NCI-H2107 treated with DMSO at 0.1 percent for 48 hours (cell line): ENCODE measurements around the gene GRK5.

Experiments
- DNase-seq: peaks from one replicate; lab custom pipeline; 2025; ENCODE audit not compliant: unreplicated experiment; lab: John Stamatoyannopoulos, UW

Gene GRK5

DNA sequence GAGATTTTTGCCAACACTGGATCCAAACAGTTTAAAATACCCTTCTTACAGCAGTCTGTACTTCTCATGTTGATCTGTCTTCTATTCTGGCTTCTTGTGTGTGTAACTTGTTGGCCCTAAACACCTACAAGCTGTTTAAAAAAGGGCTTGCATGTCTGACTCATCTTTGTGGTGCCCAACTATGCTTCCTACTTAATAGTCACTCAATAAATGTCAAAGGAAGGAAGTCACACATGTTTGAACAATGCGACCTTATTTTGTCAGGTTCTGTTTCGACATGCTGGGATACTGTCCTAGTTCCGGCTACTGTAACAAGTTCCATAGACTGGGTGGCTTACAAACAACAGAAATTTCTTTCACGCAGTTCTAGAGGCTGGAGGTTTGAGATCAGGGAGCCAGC lies 9.4 kb upstream of the GRK5 start:
- no peak for DNase-seq

- DNase-seq, result no peak
Measured at GRCh38 chr10:119198438-119198837, 8.9 kb upstream of the GRK5 start.

DNA sequence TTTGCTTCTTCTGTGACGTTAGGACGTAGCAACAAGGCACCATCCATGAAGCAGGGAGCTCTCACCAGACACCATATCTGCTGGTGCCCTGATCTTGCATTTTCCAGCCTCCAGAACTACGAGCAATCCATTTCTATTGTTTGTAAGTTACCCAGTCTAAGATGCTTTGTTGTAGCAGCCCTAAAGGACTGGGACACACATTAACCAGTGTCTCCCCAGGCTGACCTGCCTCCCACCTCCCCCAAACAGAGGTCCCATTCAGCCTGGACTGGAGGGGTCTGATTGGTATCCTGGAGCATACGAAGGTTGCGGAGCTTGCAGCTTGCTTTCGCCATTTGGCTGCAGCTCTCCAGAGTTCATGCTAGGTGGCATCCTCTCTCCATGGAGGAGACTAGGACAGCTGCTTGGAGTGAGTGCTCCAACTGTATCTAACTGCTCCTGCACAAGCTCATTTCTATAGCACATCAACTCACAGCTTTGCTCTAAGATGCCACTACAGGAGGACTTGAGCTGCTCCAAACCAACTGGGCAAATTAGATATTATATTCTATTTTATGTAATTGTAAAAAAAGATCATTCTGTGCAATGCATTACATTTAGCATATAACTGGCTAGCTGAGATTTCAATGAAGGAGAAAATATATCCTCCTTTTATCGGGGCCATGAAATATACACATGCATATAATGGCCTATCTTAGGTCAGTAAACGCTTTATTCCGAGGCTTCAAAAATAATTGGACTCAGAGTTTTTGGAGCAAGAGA lies 8.0 kb upstream of the GRK5 start:
- no peak for DNase-seq

DNA sequence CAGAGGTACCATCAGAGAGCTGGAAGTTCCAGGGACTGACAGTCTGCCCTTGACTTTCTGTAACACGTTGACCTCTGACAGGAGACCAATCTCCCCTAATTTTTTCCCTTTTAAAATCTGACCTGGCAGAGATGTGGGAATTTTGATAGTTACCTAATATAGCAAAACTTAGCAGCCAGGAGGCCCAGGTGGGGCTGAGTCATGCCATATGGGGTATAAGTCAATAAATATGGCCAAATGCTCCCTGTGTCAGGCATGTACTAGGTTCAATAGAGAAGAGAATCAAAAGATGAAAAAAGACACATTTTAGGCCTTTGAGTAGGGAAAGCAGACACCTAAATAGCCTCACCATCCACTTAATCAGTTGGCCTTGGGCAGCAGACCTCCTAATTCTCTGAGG lies 6.1 kb upstream of the GRK5 start:
- no peak for DNase-seq

- no peak for DNase-seq
Measured at GRCh38 chr10:119203006-119203405, 4.4 kb upstream of the GRK5 start.

DNA sequence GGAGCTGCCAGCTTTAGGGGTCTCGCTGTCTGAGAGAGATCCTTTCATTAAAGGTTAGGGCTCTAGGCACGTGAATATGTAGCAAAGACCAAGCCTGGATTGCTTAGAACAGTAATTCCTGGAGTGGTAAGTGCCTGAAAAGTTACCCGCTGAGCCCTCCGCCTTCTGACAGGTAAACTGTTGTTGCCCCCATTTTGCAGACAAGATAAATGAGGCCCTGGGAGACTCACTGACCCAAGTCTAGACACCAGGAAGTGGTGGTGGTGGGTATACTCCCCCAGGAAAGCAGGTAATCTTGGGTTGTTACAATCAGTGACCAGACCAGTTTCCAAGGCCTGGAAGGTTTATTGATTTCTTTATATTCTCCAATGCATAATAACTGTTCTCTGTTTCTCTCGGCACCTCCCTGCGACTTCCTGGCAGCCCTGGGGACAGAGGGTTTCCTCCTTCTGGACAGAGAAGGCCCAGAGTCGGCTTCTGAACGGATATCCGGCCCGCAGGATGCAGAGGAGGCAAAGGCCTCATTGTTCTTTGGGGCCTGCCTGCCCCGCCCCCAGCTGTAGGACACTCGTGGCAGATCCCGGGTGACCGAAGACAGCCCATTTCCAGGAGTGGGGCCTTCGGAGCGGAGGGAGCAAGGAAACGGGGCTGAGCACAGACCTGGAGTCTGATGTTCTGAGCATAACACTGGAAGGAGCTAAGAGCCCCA lies 1.3 kb upstream of the GRK5 start:
- DNase-seq, result no peak

GRCh38 chr10:119206603-119207365 lies 587 bp upstream of the GRK5 start:
- DNase-seq, result no peak

DNA sequence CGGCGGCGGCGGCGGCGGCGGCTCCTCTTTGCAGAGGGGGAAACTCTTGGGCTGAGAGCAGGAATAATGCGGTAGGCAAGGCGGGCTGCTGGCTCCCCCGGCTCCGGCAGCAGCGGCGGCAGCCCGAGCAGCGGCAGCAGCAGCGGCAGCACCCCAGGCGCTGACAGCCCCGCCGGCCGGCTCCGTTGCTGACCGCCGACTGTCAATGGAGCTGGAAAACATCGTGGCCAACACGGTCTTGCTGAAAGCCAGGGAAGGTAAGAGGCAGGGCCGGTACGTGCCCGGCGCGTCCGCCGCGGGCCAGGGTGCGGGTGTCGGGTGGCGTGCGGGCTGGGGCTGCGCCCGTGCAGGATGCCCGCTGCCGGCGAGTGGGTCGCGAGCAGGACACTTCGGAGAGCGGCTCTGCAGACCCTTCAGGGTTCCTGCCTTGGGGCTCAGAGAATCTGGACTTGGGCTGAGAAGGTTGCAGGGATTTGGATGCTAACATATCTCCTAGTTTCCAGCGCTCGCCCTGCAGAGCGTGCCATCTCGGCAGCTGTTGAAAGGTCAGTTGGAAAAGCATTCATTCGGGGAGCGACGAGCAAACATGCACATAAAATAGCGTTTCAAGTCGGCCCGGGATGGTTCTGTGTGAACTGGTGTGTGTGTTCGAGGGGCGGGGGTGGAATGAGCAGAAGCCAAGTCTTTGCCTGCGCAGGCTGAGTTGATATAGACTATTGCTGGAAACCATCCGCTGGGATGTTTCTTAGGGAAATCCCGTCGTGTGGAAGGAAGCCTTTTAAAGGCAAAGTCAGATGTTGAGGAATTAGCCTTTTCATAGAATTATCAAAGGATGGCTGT lies 562 bp downstream of the GRK5 start:
- DNase-seq, result no peak

DNA sequence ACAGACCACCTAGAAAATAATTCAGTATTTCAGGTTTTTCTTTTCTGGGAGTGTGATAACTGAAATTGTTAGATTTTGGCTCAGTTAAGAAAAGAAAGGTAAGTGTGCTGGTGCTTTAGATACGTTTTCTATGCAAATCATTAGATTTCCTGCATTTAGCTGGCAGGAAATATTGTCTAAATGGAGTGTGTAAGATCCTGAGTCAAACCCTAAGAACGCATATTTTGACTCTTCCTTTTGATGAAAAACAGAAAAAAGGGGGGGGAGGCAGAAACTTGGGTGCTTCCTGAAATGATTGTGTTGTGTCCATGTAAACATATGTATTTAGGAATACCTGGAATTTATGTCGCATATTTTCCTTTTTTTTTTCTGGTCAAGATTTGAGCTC lies 1.2 kb downstream of the GRK5 start:
- DNase-seq, result no peak

DNA sequence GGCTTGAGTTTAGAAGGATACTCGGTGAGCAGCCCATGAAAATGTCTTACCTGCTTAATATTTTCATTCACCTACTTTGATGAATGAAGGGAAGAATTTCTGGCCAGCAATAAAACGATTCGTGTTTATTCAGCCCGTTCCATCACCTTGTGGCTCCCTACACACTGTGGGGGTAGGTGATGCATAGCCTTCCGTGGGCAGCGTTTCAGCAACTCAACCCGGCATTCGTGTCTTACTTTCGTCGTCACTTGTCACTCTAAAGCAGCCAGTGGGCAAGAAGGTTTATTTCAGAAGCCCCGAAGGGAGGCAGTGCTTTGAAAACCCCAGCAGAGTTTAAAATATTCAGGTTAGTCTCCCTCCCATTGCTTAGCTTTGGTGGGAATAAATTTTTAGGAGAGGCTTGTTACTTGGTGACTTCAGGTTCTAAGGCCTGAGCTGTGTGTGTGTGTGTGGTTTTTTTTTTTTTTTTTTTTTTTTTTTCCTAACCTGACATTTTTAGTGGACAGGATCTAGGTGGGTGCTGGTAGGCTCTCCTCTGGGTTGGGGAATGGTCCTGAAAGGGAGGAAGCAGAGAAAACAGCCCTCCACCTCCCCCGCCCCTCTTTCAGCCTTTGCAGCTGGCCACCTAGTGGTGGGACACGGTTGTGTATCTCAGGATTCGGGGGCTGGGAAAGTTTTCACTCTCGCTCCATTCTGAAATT lies 1.8 kb downstream of the GRK5 start:
- no peak for DNase-seq

DNA sequence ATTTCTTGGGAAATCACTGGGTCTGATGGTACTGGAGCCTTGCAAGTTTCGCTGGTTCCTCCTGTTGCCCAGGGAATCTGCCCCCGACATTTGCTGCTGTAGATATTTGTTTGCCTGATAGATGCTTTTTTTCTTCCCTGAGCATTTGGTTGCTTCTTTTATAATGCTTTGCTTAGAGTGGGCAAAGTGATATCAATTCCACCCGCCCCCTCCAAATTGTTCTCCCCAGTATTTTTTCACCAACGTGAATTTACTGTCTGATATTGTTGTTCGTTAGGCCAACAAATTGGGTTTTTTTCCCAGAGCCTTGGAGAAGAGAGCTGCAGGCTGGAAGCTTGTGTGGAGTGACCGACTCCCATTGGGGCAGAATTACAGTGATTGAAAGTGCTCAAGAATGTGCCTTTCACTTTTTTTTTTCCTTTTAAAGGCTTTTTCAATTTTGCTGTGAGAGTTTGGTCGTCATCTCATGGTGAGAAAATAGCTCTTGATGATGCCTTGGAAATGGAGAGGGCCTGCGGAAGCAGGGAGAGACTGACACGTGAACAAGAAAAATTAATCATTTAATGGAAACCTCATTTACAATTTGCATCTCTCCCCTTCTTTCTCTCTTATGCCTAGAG lies 2.5 kb downstream of the GRK5 start:
- no peak for DNase-seq

GRCh38 chr10:119210633-119211032 lies 3.3 kb downstream of the GRK5 start:
- DNase-seq, result no peak

GRCh38 chr10:119211176-119211575 lies 3.8 kb downstream of the GRK5 start:
- no peak for DNase-seq

DNA sequence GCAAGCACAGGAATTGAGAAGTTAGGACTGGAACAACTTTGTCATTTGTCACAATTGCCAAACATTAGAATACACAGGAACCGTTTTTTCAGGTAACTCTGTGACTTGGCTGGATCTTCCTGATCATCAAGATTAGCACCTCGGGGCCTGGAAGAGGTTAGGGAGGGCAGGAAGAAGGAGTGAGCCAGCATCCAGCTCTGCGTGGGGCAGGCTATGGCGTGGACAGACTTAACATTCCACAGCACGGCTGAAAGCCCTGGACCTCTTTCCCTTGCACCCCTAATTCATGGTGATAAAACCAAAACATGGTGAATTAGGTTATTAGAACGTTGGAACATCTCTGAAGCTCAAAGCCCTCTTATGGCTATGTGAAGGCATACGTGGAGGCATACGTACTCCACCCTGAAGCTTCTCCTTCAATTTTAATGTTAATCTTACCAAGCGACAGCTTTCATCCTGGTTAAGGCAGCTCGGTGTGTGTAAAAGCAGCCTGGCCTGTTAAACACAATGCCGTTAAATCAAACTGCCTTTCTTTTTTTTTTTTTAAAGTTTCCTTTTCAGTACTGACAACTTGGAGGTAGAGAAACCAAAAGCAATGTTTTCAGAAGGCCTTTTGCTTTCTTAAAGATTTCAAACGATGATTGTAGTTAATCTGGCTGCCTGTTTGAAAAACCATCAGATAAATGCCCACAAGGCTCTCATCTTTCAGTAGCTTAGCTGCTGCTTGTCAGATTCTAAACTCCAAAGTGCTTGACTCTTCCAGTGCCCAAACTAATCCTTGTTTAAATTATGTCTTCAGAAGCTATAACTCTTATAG lies 4.5 kb downstream of the GRK5 start:
- no peak for DNase-seq

GRCh38 chr10:119215371-119215770 lies 8.0 kb downstream of the GRK5 start:
- no peak for DNase-seq

DNA sequence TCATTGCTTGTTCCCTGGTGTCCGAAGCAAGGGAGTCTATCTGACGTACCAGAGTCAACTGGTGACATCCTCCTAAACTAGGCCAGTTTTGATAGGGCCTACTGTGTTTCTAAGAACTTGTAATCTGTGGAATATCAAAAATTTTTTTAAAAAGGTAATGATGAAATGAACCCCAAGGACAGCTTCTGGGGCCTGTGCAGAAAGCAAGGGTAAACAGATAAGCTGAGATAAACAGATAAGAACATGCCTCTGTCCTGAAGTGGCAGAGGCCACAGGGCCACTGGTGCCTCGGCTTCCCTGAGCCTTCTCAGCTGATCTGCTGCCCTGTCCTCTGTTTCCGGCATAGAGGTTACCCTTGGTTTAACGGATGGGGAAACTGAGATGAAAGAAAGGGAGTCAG lies 8.8 kb downstream of the GRK5 start:
- DNase-seq, result no peak

DNA sequence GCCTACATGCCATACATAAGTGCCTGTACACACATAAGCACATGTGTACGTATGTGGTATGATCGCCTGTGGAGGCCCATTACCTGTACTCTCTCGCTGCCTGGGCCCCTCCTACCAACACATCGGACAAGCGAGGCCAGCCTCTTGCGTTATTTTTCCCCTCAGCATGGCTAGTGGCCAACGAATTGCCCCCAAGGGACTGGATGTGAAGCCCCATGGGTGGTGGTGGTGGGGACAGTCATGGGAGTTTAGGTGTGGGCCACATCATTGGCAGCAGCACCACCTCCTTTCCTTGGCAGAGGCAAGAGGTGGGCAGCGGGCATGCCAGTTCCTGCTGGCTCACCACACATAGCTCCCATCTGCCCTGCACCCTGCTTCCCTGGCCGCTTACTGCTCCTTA lies 10.0 kb downstream of the GRK5 start:
- DNase-seq, result no peak

- DNase-seq, result no peak
Measured at GRCh38 chr10:119217991-119218490, 10.7 kb downstream of the GRK5 start.

- no peak for DNase-seq
Measured at GRCh38 chr10:119219871-119220270, 12.5 kb downstream of the GRK5 start.
